H1 (cell line): ENCODE results near the gene RFTN2. TPM values are rescaled to one million over a fixed set of nuclear protein-coding genes. Genes with fewer than 3 reads are reported as not detected.
A peak's percentile ranks its signal among the peaks of the same experiment; 100 is the strongest.

ENCODE experiments used
- CTCF ChIA-PET: fragments of 300-600 bp; sonication (Branson Sonifier 250); formaldehyde crosslinking; loops from one replicate; lab custom pipeline; 2021; ENCODE audit not compliant: partially characterized antibody; lab: Charles Lee
- POLR2A ChIA-PET: fragments of 300-600 bp; sonication (Branson Sonifier 250); formaldehyde crosslinking; loops from one replicate; lab custom pipeline; 2021; ENCODE audit warnings: inconsistent platforms; ENCODE audit not compliant: partially characterized antibody; lab: Charles Lee
- DNase-seq, 2 experiments: peaks; one replicate each; pipeline versions ENCODE4 v3.0.0 to v3.0.0-alpha.2; 2010 to 2022; ENCODE audit warnings: low spot score in 2 of 2, low read depth in 1 of 2, mixed read lengths in 1 of 2
- FAIRE-seq: peaks from 2 replicates; lab custom pipeline; 2011; peaks lifted over from hg19 to GRCh38; lab: Jason Lieb, UNC
- H2AFZ ChIP-seq: 2 replicates; pipeline ENCODE4 v1.8.1; 2012; ENCODE audit warnings: low read length, inconsistent platforms
- H2AK5ac ChIP-seq: 2 replicates; pipeline ENCODE4 v1.6.1; 2013; ENCODE audit warnings: low read depth, low read length
- H2BK120ac ChIP-seq: replicated peaks from 2 replicates; pipeline ENCODE3; 2013; ENCODE audit warnings: low read depth, low read length, inconsistent platforms
- H2BK12ac ChIP-seq: 2 replicates; pipeline ENCODE4 v1.6.1; 2013; ENCODE audit warnings: low read depth, low read length
- H2BK15ac ChIP-seq: 2 replicates; pipeline ENCODE4 v1.6.1; 2013; ENCODE audit warnings: low read length
- H2BK20ac ChIP-seq: 2 replicates; pipeline ENCODE4 v1.6.1; 2013; ENCODE audit warnings: low read length
- H2BK5ac ChIP-seq: 2 replicates; pipeline ENCODE4 v1.6.1; 2013; ENCODE audit warnings: low read depth, low read length
- H3K14ac ChIP-seq: 2 replicates; pipeline ENCODE4 v1.6.1; 2013; ENCODE audit warnings: inconsistent platforms; ENCODE audit not compliant: insufficient read length
- H3K18ac ChIP-seq: 2 replicates; pipeline ENCODE4 v1.6.1; 2013; ENCODE audit warnings: low read length; ENCODE audit errors: extremely low read depth
- H3K23ac ChIP-seq: 2 replicates; pipeline ENCODE4 v1.6.1; 2013; ENCODE audit warnings: inconsistent platforms; ENCODE audit not compliant: insufficient read length
- H3K23me2 ChIP-seq: 2 replicates; pipeline ENCODE4 v1.6.1; 2013; ENCODE audit warnings: low read depth, low read length
- H3K27ac ChIP-seq: 2 replicates; pipeline ENCODE4 v1.6.1; 2011; ENCODE audit warnings: low read depth, low read length, inconsistent platforms
- H3K27me3 ChIP-seq, 4 experiments: replicated peaks in 1 of 4; 1 replicate in 1 of 4; 2 replicates in 3 of 4; pipeline versions ENCODE4 v1.6.1 to v1.8.1; 2011 to 2013; ENCODE audit warnings: low read length in 3 of 4, mild to moderate bottlenecking in 3 of 4, inconsistent platforms in 2 of 4, mixed read lengths in 2 of 4, moderate library complexity in 1 of 4; ENCODE audit not compliant: control insufficient read depth in 3 of 4, insufficient read depth in 3 of 4; ENCODE audit errors: extremely low read depth in 1 of 4
- H3K36me3 ChIP-seq, 4 experiments: 2 replicates each; pipeline versions ENCODE4 v1.6.1 to v1.8.1; 2011 to 2013; ENCODE audit warnings: mild to moderate bottlenecking in 4 of 4, low read length in 3 of 4, moderate library complexity in 2 of 4, control low read depth in 1 of 4, inconsistent platforms in 1 of 4; ENCODE audit not compliant: insufficient read depth in 4 of 4, control insufficient read depth in 2 of 4
- H3K4ac ChIP-seq: replicated peaks from 2 replicates; pipeline ENCODE3; 2013; ENCODE audit warnings: low read length, low read depth, mixed read lengths, inconsistent platforms; ENCODE audit not compliant: insufficient read length
- H3K4me1 ChIP-seq, 4 experiments: replicated peaks in 1 of 4; 1 replicate in 1 of 4; 2 replicates in 3 of 4; pipeline versions ENCODE4 v1.6.1 to v1.8.1; 2011 to 2013; ENCODE audit warnings: low read length in 3 of 4, inconsistent platforms in 2 of 4, mixed read lengths in 1 of 4; ENCODE audit not compliant: insufficient read depth in 4 of 4, control insufficient read depth in 3 of 4
- H3K4me2 ChIP-seq, 2 experiments: 2 replicates each; pipeline versions ENCODE4 v1.6.1 to v1.8.1; 2011 to 2013; ENCODE audit warnings: low read depth in 2 of 2, low read length in 2 of 2, control low read depth in 1 of 2, inconsistent platforms in 1 of 2, mild to moderate bottlenecking in 1 of 2; ENCODE audit not compliant: insufficient read depth in 1 of 2
- H3K4me3 ChIP-seq, 4 experiments: fragments of 200-600, 300-600 bp in 1 of 4; sonication (generic), shearing (Covaris generic), sonication (Bioruptor Twin) in 1 of 4; 2 replicates each; pipeline versions ENCODE4 v1.5.1 to v1.8.1; 2011 to 2016; ENCODE audit warnings: low read length in 4 of 4, low read depth in 3 of 4, control low read depth in 2 of 4, inconsistent platforms in 2 of 4, mild to moderate bottlenecking in 2 of 4, mixed read lengths in 1 of 4, moderate library complexity in 1 of 4; ENCODE audit not compliant: insufficient read depth in 2 of 4; ENCODE audit errors: extremely low read depth in 1 of 4
- H3K56ac ChIP-seq: replicated peaks from 2 replicates; pipeline ENCODE3; 2013; ENCODE audit warnings: low read depth, mild to moderate bottlenecking, mixed read lengths, low read length, inconsistent platforms; ENCODE audit not compliant: insufficient read length
- H3K79me1 ChIP-seq: 2 replicates; pipeline ENCODE4 v1.6.1; 2013; ENCODE audit warnings: low read depth, low read length, control low read depth
- H3K79me2 ChIP-seq, 2 experiments: 2 replicates each; pipeline versions ENCODE4 v1.6.1 to v1.8.1; 2012 to 2013; ENCODE audit warnings: low read length in 2 of 2, mild to moderate bottlenecking in 2 of 2, inconsistent platforms in 1 of 2; ENCODE audit not compliant: insufficient read depth in 2 of 2, control insufficient read depth in 1 of 2
- H3K9ac ChIP-seq, 4 experiments: replicated peaks in 1 of 4; 1 replicate in 1 of 4; 2 replicates in 3 of 4; pipeline versions ENCODE4 v1.6.1 to v1.8.1; 2011 to 2013; ENCODE audit warnings: low read depth in 3 of 4, low read length in 3 of 4, control low read depth in 2 of 4, mild to moderate bottlenecking in 2 of 4, moderate library complexity in 2 of 4, inconsistent platforms in 1 of 4; ENCODE audit errors: extremely low read depth in 1 of 4
- H3K9me3 ChIP-seq, 2 experiments: 2 replicates each; pipeline versions ENCODE4 v1.6.1 to v1.8.1; 2012 to 2013; ENCODE audit warnings: mild to moderate bottlenecking in 2 of 2, moderate library complexity in 2 of 2, control low read depth in 1 of 2, inconsistent platforms in 1 of 2, low read depth in 1 of 2, low read length in 1 of 2, mixed read lengths in 1 of 2; ENCODE audit not compliant: insufficient read depth in 2 of 2
- H4K20me1 ChIP-seq, 2 experiments: replicated peaks in 1 of 2; 2 replicates each; pipeline versions ENCODE3 to v1.8.1; 2011 to 2013; ENCODE audit warnings: inconsistent platforms in 2 of 2, low read length in 2 of 2, mild to moderate bottlenecking in 1 of 2; ENCODE audit not compliant: insufficient read depth in 2 of 2, control insufficient read depth in 1 of 2
- H4K5ac ChIP-seq: 2 replicates; pipeline ENCODE4 v1.6.1; 2013; ENCODE audit warnings: low read length, low read depth, mixed read lengths, inconsistent platforms; ENCODE audit not compliant: insufficient read length
- H4K8ac ChIP-seq: 2 replicates; pipeline ENCODE4 v1.8.0; 2013; ENCODE audit warnings: mild to moderate bottlenecking, moderate library complexity, low read length, inconsistent platforms; ENCODE audit not compliant: insufficient read depth; ENCODE audit errors: extremely low read depth
- H4K91ac ChIP-seq: replicated peaks from 2 replicates; pipeline ENCODE3; 2013; ENCODE audit warnings: low read length, mixed read lengths, inconsistent platforms; ENCODE audit not compliant: insufficient read length
- SP2 ChIP-seq: IDR thresholded peaks from 2 replicates; pipeline ENCODE4 v1.6.1; 2012; ENCODE audit warnings: mild to moderate bottlenecking, low read length, inconsistent platforms
- WGBS, 2 experiments: shearing (Covaris generic) in 1 of 2; methylation state at CpG; one replicate each; pipeline versions ENCODE4 v1.1.6 to v1.1.7; 2013 to 2015; ENCODE audit warnings: low lambda C conversion rate in 2 of 2, mixed read lengths in 2 of 2, inconsistent platforms in 1 of 2, low coverage in 1 of 2, missing lambda C conversion rate in 1 of 2; ENCODE audit not compliant: insufficient replicate concordance in 2 of 2, insufficient coverage in 1 of 2, insufficient read length in 1 of 2; ENCODE audit errors: extremely low coverage in 1 of 2, missing lambda C conversion rate in 1 of 2; 5-methylcytosine and 5-hydroxymethylcytosine counted together
- polyA plus RNA-seq, 7 experiments: library from polyadenylated mRNA; depleted of rRNA in 3 of 7; stranded (reverse) in 5 of 7; unstranded in 2 of 7; fragments of >200 nt in 5 of 7; fragments of 200-250 nt in 2 of 7; gene quantifications; 1 replicate in 5 of 7; 2 replicates in 1 of 7; 4 replicates in 1 of 7; pipeline versions ENCODE4 v1.2.1 to v1.2.3, GENCODE V29; 2011 to 2013; ENCODE audit warnings: missing spikeins in 2 of 7, mixed read lengths in 2 of 7
- total RNA-seq: library from RNA; stranded (reverse); fragmentation: NEBNext Ultra II Directional; extraction: Animal tissue kit (Norgen Biotek cat#: 25700); gene quantifications from 2 replicates; pipeline ENCODE4 v1.2.1, GENCODE V29; 2021

The RFTN2 gene
- total and polyA plus RNA-seq, 2 of the 8 experiments (the other 6 are each of a cell fraction or from before 2014, with no cell fraction given), result 2.3 to 2.4 TPM

GRCh38 chr2:197626965-197627625, 48.3 kb downstream of the RFTN2 start:
- no peak overlapping the region for H2BK15ac ChIP-seq
- H3K18ac ChIP-seq, result no peak overlapping the region
- H4K8ac ChIP-seq, result no peak overlapping the region
- H3K27me3 ChIP-seq, result no peaks in the 10 kb centered on the region
- H3K79me1 ChIP-seq, result no peaks in the 10 kb centered on the region
- POLR2A ChIA-PET, result no interaction called here
- H4K91ac ChIP-seq, result peak overlapping the region; percentile 80
- H3K4me3 ChIP-seq, result no peak overlapping the region
- H3K4me2 ChIP-seq, result no peak overlapping the region
- H3K56ac ChIP-seq, result no peak overlapping the region
- H3K4me1 ChIP-seq, result peaks cover 1 to 7% (median 4%) of the 10 kb centered on the region in 4 experiments; a peak in 5 of 7 replicates
- no peaks in the 10 kb centered on the region for H3K23me2 ChIP-seq
- H2BK120ac ChIP-seq, result peak overlapping the region; percentile 83
- no peak overlapping the region; the same call in 1 of the 2 replicates for H2AK5ac ChIP-seq
- H3K23ac ChIP-seq, result no peak overlapping the region
- no peak overlapping the region; the same call in 1 of the 2 replicates for H2BK5ac ChIP-seq
- FAIRE-seq (no peak), DNase-seq (no peak)
- no peak overlapping the region; the same call in 1 of the 2 replicates for H2BK20ac ChIP-seq
- no peaks in the 10 kb centered on the region for H3K9me3 ChIP-seq
- no peak overlapping the region for H3K4ac ChIP-seq
- no peak overlapping the region for H3K27ac ChIP-seq
- no peaks in the 10 kb centered on the region for H3K79me2 ChIP-seq
- H2BK12ac ChIP-seq, result no peak overlapping the region
- 0 out of 2 replicates have a peak overlapping the region, but pooled peaks have one; percentile 65 for H2AFZ ChIP-seq
- no peak overlapping the region for H3K9ac ChIP-seq
- H3K14ac ChIP-seq, result no peak overlapping the region
- CTCF ChIA-PET, result no interaction called here
- peak overlapping the region; percentile 52 for H4K5ac ChIP-seq
- 87% methylated on average over 7 of the region's 7 CpGs; no CpG with 5 or more reads in 1 of the 2 experiments for WGBS, 2 experiments
- no peaks in the 10 kb centered on the region for H4K20me1 ChIP-seq
- H3K36me3 ChIP-seq, result no peaks in the 10 kb centered on the region
- TF ChIP-seq SP2, result no peak
